Left lung (tissue), 10 donors: ENCODE results near the gene CD302. TPM values are rescaled to one million over a fixed set of nuclear protein-coding genes. Genes with fewer than 3 reads are reported as not detected.
"Not testable (repeated sequence)": the region's sequence is repeated elsewhere in the genome, so short reads cannot be mapped to it uniquely, and the experiment has no call there.

Experiments
- ATAC-seq: fragments of 200-7000 bp; cut with Tn5 transposase; one replicate; pipeline ENCODE4 v1.9.1; 2020; ENCODE audit warnings: moderate library complexity
- DNase-seq, 4 donors: peaks; one replicate each; pipeline ENCODE4 v3.0.0-alpha.2; 2013 to 2020
- H3K27ac ChIP-seq, 2 donors: fragments of 200-600 bp; sonication (generic) in 1 of 2; one replicate each; pipeline versions ENCODE4 v1.5.0 to v1.8.0; 2020 to 2021
- H3K27me3 ChIP-seq, 2 donors: fragments of 200-600 bp; sonication (generic) in 1 of 2; one replicate each; pipeline versions ENCODE4 v1.5.0 to v1.8.0; 2020 to 2021
- H3K36me3 ChIP-seq, 2 donors: fragments of 200-600 bp; sonication (generic) in 1 of 2; one replicate each; pipeline versions ENCODE4 v1.5.0 to v1.8.0; 2020 to 2021
- H3K4me1 ChIP-seq, 2 donors: fragments of 200-600 bp; one replicate each; pipeline ENCODE4 v1.8.0; 2021
- H3K4me3 ChIP-seq, 2 donors: fragments of 200-600 bp; sonication (generic) in 1 of 2; one replicate each; pipeline versions ENCODE4 v1.5.0 to v1.8.0; 2020 to 2021; ENCODE audit warnings: mild to moderate bottlenecking in 1 of 2
- H3K9me3 ChIP-seq, 2 donors: fragments of 200-600 bp; sonication (generic) in 1 of 2; one replicate each; pipeline versions ENCODE4 v1.5.0 to v1.8.0; 2020 to 2021
- intact Hi-C, 2 donors: fragments of 100-400 bp; cut with DNase I; formaldehyde crosslinking; loops; one replicate each; pipeline versions ENCODE4 v1.11.2 to v1.14.2; 2022
- polyA plus RNA-seq, 6 donors: library from polyadenylated mRNA; unstranded; fragments of 120-200 nt; gene quantifications; one replicate each; pipeline ENCODE4 v1.2.1, GENCODE V29; 2013; ENCODE audit not compliant: insufficient read length in 6 of 6
- total RNA-seq, 2 donors: library from RNA; stranded (reverse); fragmentation: NEBNext Ultra II Directional; extraction: Animal tissue kit (Norgen Biotek cat#: 25700); gene quantifications; one replicate each; pipeline ENCODE4 v1.2.1, GENCODE V29; 2021
- TF ChIP-seq, protein P1 (sequence below), 2 donors: fragments of 200-600 bp; sonication (generic) in 1 of 2; IDR thresholded peaks; one replicate each; pipeline versions ENCODE4 v1.5.0 to v1.8.0; 2021; ENCODE audit warnings: antibody characterized with exemption in 2 of 2
- donor health status: DM: no; HTN: yes; CAD: no.
- donor health status: DM: no; HTN: no; CAD: no.

CD302 gene
- total and polyA plus RNA-seq, 8 donors: 50.0 to 64.8 (median 55.3) TPM

DNA sequence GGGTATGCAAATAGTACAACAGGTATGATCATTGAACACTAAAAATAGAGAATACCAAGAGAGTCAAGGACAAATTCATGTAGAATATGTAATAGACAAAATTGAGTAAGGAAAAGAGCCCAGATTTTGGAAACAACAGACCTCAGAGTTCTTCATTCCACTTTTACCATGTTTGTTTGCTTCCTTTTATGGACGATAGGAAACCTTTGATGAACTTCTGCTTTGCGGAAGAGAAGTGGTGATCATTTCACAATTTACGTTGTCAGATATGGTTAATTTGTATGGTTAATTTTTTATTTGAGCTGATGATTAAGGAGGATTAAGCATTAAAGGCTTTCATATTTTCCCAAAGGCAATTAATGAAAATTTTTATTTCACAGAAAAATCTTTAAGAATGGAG lies 69.4 kb downstream of the CD302 start:
- peaks cover 0 to 66% of the 10 kb centered on the region in 2 donors for H3K36me3 ChIP-seq
- no peak for DNase-seq

GRCh38 chr2:159725713-159726112 lies 72.3 kb downstream of the CD302 start:
- TF ChIP-seq, protein P1, sequence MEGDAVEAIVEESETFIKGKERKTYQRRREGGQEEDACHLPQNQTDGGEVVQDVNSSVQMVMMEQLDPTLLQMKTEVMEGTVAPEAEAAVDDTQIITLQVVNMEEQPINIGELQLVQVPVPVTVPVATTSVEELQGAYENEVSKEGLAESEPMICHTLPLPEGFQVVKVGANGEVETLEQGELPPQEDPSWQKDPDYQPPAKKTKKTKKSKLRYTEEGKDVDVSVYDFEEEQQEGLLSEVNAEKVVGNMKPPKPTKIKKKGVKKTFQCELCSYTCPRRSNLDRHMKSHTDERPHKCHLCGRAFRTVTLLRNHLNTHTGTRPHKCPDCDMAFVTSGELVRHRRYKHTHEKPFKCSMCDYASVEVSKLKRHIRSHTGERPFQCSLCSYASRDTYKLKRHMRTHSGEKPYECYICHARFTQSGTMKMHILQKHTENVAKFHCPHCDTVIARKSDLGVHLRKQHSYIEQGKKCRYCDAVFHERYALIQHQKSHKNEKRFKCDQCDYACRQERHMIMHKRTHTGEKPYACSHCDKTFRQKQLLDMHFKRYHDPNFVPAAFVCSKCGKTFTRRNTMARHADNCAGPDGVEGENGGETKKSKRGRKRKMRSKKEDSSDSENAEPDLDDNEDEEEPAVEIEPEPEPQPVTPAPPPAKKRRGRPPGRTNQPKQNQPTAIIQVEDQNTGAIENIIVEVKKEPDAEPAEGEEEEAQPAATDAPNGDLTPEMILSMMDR (IDR thresholded peaks at IDR 0.05): no peak
- DNase-seq (no peak), ATAC-seq (no peak)
- H3K27me3 ChIP-seq: no peaks in the 10 kb centered on the region
- H3K4me1 ChIP-seq: peaks cover 5 to 64% of the 10 kb centered on the region in 2 donors
- H3K36me3 ChIP-seq: peaks cover 0 to 42% of the 10 kb centered on the region in 2 donors
- no peak overlapping the region for H3K4me3 ChIP-seq
- H3K27ac ChIP-seq: no peak overlapping the region
- intact Hi-C loops: no loop called here
- no peaks in the 10 kb centered on the region for H3K9me3 ChIP-seq

More for the DNA sequence above, 69.4 kb downstream of the CD302 start:
- Histone ChIP-seq H3K4me1 (peaks cover 0 to 44% of the 10 kb centered on the region in 2 donors), H3K9me3 (no peaks in the 10 kb centered on the region), H3K4me3 (no peak overlapping the region), H3K27me3 (no peaks in the 10 kb centered on the region), H3K27ac (peak overlapping the region in 1 of 2 donors; percentile 63)
- intact Hi-C loops: no loop called here
- TF ChIP-seq, protein P1 (IDR thresholded peaks at IDR 0.05): no peak
- ATAC-seq: no peak

- ATAC-seq, H3K27ac ChIP-seq, H3K9me3 ChIP-seq, intact Hi-C loops, DNase-seq, H3K4me3 ChIP-seq, H3K27me3 ChIP-seq: not testable (repeated sequence)
- H3K4me1 ChIP-seq: peaks cover 5 to 69% of the 10 kb centered on the region in 2 donors
- peaks cover 0 to 42% of the 10 kb centered on the region in 2 donors for H3K36me3 ChIP-seq
Observed at GRCh38 chr2:159724795-159725572, 73.0 kb downstream of the CD302 start.

GRCh38 chr2:159722580-159722979 lies 75.4 kb downstream of the CD302 start:
- H3K9me3 ChIP-seq: no peaks in the 10 kb centered on the region
- peaks cover 5 to 56% of the 10 kb centered on the region in 2 donors for H3K4me1 ChIP-seq
- intact Hi-C loops: no loop called here
- no peak overlapping the region for H3K4me3 ChIP-seq
- DNase-seq: no peak
- H3K27me3 ChIP-seq: no peaks in the 10 kb centered on the region
- H3K36me3 ChIP-seq: peaks cover 0 to 50% of the 10 kb centered on the region in 2 donors
- TF ChIP-seq, protein P1 (IDR thresholded peaks at IDR 0.05): no peak
- no peak overlapping the region for H3K27ac ChIP-seq
- ATAC-seq: no peak

DNA sequence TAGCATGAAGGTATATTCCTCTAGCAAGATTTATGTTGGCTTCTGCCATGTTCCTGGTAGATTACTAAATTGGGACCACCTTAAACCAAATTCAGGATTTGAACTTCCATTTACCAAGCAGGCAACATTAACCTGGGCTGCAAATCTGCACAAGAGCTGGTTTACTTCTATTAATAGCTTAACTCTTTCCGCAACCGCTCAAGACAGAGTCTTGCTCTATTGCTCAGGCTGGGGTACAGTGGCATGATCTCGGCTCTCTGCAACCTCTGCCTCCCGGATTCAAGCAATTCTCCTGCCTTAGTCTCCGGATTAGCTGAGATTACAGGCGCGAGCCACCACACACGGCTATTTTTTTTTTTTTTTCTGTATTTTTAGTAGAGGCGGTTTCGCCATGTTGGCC lies 77.3 kb downstream of the CD302 start:
- no peak overlapping the region for H3K4me3 ChIP-seq
- H3K9me3 ChIP-seq: no peaks in the 10 kb centered on the region
- ATAC-seq: no peak
- H3K4me1 ChIP-seq: peaks cover 5 to 68% of the 10 kb centered on the region in 2 donors
- TF ChIP-seq, protein P1 (IDR thresholded peaks at IDR 0.05): no peak
- intact Hi-C loops: no loop called here
- H3K27ac ChIP-seq: no peak overlapping the region
- peaks cover 0 to 50% of the 10 kb centered on the region in 2 donors for H3K36me3 ChIP-seq
- no peaks in the 10 kb centered on the region for H3K27me3 ChIP-seq
- DNase-seq: no peak

Other genes with a start within 250 kb of the CD302 start
- 10 to 100 TPM; 60.0 to 76.2 TPM for gene BAZ2B, start 181.7 kb downstream of the CD302 start, total RNA-seq
- gene BAZ2B, start 181.7 kb downstream of the CD302 start, polyA plus RNA-seq: 100 to 1,000 TPM in 4 of 6 donors, 10 to 100 TPM in 2; 86.8 to 142 (median 113) TPM
- 10 to 100 TPM; 64.1 to 83.1 TPM for gene MARCHF7, start 85.7 kb downstream of the CD302 start, total RNA-seq
- gene MARCHF7, start 85.7 kb downstream of the CD302 start, polyA plus RNA-seq: 100 to 1,000 TPM; 150 to 202 (median 171) TPM
- 1 to 10 TPM; 7.6 to 10.0 TPM for gene LY75, start 106.5 kb upstream of the CD302 start, total RNA-seq
- gene LY75, start 106.5 kb upstream of the CD302 start, polyA plus RNA-seq: 1 to 10 TPM; 3.7 to 9.7 (median 6.2) TPM